NCI-H128 (cell line): ENCODE results near the gene IL1RAP.

Experiments
- DNase-seq: peaks from one replicate; lab custom pipeline; 2025; ENCODE audit not compliant: unreplicated experiment; lab: John Stamatoyannopoulos, UW

IL1RAP gene

GRCh38 chr3:190608850-190609589 is 95.1 kb downstream of the IL1RAP start:
- DNase-seq: no peak

DNA sequence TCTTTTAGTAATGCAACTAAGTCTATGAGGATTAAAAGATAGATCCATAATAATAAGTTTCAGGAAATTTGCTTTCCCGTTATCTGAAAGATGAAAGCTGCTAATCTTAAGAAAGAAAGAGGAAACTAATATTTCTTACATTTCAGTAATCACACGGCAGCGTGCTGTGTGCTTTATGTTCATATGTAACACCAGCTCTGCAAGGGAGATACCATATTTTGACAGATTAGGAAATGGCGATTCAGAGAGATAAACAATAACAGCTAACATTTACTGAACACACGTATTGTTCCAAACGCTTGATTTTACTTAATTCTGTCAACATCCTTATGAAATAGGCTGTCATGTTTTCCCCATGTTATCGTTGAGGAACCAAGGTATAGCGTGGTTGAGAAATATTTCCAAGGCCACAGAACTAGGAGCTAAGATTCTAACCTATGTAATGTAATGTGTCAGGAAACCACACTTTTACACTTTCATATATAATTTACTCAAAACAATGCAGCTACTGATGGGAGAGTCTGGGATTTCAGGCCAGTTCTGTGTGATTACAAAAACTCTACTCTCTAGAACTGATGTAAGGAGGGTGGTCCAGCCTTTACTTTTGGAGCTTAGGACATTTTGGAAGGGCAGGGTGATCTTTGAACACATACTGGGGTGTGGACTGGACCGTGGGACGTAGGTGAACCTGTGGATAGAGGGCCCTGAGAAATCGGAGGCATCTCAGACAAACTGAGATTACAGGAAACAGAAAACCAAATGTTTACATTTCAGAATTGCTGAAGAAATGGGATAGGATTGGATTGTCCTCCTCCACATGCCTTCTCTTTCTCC is 100.6 kb downstream of the IL1RAP start:
- no peak for DNase-seq

- DNase-seq: no peak
Observed at GRCh38 chr3:190615060-190615384, 101.1 kb downstream of the IL1RAP start.

DNA sequence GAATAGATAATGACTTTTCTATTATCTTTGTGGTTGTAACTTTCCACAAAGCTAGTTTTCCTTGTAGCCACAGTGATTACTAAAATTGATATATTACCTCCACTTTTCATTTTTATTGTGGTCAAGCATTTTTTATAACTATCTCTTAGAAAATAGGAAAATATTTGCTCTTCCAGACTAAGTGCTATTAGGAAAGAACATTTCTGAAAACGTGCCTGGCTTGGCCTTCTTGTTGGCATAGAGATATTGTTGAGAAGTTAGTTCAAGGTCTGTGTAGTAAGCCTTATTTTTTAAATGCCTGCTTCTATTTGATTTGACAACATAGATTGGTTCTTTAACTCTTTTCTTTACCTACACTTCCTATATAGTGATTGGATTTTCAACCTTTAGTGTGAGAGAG is 101.7 kb downstream of the IL1RAP start:
- no peak for DNase-seq

GRCh38 chr3:190616637-190617036 is 102.8 kb downstream of the IL1RAP start:
- DNase-seq: no peak

GRCh38 chr3:190617185-190617584 is 103.3 kb downstream of the IL1RAP start:
- no peak for DNase-seq

- DNase-seq: no peak
Observed at GRCh38 chr3:190618330-190619030, 104.6 kb downstream of the IL1RAP start.

DNA sequence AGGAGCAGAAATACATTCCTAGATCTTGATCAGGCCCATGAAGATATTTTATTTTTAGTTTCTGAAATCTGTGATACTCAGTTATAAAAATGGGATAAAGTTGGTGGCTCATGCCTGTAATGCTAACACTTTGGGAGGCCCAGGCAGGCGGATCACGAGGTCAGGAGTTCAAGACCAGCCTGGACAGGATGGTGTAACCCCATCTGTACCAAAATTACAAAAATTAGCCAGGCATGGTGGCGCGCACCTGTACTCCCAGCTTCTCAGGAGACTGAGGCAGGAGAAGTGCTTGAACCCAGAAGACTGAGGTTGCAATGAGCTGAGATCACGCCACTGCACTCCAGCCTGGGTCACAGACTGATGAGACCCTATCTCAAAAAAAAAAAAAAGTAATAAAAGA is 105.5 kb downstream of the IL1RAP start:
- DNase-seq: no peak

DNA sequence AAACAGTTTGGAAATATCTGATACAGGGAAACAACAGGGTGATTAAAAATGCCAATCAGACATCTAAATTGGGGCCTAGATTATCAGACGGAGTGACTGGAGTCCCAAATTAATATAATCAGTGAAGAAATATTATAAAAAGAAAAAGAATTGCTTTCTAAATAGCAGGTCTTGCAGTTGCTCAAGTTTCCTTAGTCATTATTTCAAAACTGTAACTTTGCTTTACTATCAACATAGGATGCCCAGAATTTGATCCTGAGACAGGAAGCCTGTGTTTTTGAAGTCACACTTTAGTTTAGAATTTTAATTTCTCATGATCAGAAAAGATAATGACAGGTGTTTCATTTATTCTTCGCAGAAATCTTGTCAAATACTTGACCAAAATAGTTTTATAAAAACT is 105.9 kb downstream of the IL1RAP start:
- no peak for DNase-seq

- DNase-seq: no peak
Observed at GRCh38 chr3:190620886-190621608, 107.2 kb downstream of the IL1RAP start.

- no peak for DNase-seq
Observed at GRCh38 chr3:190621927-190622326, 108.0 kb downstream of the IL1RAP start.

DNA sequence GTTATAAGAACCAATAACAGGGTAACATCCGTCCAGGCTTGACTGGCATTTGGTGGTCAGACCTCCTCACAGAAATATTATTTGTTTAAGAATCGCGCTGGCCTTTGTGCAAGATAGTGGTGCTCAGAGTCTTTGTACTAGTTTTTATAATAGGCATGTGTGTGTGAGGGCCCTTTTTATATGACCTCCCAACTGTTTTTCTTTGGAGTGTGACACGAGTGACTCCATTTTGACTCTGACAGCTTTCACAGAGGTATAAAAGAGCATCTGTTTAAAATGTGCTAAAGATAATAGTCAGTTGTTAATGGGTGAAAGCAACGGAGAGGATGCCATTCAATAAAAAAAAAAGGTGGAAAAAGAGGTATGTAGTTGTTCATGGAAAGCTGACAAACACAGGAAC is 110.4 kb downstream of the IL1RAP start:
- no peak for DNase-seq

- no peak for DNase-seq
Observed at GRCh38 chr3:190626951-190627620, 113.2 kb downstream of the IL1RAP start.

DNA sequence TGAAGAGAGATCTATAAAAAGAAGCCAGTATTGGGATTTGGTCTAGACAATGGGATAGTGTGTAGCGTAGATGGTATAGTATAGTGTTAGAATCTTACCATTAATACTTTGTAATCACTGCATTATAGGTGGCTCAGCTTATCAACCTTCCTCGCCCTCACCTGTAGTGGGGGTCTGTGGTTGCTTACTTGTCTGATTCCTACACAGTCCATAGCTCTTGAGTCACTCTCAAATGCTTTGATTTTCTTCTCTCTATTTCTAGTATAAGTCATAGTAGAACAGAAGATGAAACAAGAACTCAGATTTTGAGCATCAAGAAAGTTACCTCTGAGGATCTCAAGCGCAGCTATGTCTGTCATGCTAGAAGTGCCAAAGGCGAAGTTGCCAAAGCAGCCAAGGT is 115.2 kb downstream of the IL1RAP start:
- no peak for DNase-seq

DNA sequence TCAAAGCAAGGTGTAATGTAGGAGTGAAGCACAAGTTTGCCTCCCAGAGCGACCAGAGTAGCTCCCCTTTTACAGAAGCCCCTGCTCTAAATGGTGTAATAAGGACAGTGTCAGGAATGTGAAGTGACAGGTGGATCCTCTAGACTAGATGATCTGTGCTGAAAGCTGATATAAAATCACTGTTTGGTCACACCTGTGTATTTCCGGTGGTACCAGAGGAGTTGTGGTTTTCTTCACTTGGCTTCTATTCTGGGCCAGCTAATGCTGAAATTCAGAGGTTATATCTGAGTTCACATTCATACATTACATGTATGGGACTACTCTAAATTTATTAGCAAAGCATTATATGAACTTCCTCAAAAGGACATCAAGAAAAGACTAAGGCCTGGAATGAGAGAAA is 117.4 kb downstream of the IL1RAP start:
- DNase-seq: no peak

DNA sequence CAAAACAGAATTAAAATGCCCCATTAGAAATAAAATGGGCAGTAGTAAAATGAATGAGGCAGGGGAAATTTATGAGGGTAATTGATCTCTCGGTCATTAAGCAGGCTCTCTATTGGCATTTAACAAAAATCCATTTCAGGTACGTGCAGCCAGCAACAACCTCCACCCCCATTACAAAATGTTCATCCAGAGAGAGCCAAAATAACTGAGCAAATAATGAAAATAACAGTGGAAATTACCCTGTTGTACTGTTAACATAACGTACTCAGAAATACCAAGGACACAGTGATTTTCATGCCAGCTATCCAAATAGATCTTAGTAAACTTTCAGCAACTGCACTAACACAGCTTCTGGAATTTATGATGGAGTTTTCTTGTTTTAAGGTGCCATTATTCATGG is 127.7 kb downstream of the IL1RAP start:
- no peak for DNase-seq

- no peak for DNase-seq
Observed at GRCh38 chr3:190642016-190642415, 128.1 kb downstream of the IL1RAP start.

GRCh38 chr3:190644035-190644434 is 130.2 kb downstream of the IL1RAP start:
- DNase-seq: no peak

- DNase-seq: no peak
Observed at GRCh38 chr3:190644766-190645165, 130.9 kb downstream of the IL1RAP start.

GRCh38 chr3:190645932-190646460 is 132.1 kb downstream of the IL1RAP start:
- DNase-seq: no peak

GRCh38 chr3:190646996-190647395 is 133.1 kb downstream of the IL1RAP start:
- DNase-seq: no peak
